GM19025 (cell line): ENCODE data around the gene MISP3.

Source experiments
- ATAC-seq: cut with Tn5 transposase; IDR thresholded peaks from one replicate; pipeline ENCODE4 v1.9.1; 2021; ENCODE audit warnings: mild to moderate bottlenecking, low read depth, moderate library complexity; ENCODE audit not compliant: unreplicated experiment

The MISP3 gene

DNA sequence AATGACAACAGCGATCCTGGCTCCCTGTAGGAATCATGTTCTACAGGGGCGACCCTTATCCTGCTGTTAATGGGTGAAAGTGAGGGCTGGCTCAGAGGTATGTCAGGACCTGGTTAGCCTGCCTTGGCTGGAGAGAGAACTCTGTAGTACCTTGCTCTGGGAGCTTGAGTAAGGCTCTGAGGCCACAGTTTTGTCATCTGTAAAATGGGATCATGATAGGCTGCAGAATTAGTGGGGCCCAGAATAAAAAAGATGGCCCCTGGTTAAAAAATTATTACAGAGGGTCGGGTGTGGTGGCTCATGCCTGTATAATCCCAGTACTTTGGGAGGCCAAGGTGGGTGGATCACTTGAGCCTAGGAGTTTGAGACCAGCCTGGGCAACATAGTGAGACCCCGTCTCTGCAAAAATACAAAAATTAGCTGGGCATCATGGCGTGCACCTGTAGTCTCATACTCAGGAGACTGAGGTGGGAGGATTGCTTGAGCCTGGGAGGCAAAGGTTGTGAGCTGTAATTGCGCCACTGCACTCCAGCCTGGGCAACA, 28.5 kb downstream of the MISP3 start:
- no peak for ATAC-seq

GRCh38 chr19:14102102-14102696, 29.6 kb downstream of the MISP3 start:
- no peak for ATAC-seq

GRCh38 chr19:14102756-14103155, 30.2 kb downstream of the MISP3 start:
- no peak for ATAC-seq

DNA sequence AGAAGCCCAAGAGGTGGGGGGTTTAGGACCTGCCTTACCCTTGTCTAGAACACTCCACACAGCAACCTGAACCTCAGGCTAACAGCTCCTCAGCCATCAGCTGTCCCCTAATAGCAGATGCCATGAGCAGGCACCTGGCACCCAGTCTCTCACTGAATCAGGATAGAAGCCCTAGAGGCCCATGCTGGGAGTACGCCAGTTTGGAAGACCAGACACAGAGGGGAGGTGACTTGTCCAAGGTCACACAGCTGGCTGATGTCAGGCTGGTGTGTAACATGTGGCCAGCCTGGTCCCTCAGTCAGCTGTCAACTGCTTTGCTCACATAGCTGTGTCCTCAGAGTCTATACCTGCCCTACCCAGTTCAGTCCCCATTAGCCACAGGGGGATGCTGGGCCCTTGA, 30.7 kb downstream of the MISP3 start:
- no peak for ATAC-seq

GRCh38 chr19:14105680-14106079, 33.1 kb downstream of the MISP3 start:
- no peak for ATAC-seq

- no peak for ATAC-seq
These were observed 34.3 kb downstream of the MISP3 start for GRCh38 chr19:14106840-14107239.

DNA sequence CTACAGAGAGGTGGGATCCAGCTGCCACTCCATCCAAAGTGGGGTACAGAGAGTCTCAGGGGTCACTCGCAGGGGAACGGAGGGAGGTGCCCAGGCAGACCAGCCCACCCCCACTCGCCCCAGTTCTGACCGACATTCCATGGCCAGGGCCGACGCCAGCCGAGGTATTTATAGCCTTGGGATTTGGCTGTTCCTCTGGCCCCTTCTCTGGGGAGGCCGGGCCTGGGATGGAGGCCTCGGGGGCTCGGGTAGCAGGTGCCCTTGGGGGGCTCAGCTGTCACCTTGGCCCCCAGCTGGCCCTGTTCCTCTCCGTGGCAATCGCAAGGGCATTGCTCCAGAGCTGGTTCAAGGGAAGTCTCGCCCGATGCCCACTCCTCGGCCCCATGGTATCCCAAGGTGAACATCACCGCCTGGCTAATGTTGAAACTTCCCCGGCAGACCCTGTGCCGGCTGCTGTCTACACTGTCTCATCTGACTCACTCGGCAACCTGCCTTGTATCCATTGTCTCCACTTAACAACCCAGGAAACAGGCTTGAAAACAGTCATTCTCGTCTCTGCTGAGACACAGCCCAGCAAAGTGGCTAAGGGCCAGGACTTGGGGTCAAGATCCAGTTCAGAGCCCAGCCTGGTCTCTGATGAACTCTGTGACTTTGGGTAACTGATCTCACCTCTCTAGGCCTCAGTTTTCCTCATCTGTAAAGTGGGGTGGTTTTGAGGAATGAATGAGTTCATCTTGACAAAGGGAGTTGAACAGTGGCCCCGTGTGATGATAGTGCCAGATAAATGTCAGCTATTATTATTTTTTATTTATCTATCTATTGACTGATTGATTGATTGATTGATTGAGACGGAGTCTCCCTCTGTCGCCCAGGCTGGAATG, 35.2 kb downstream of the MISP3 start:
- ATAC-seq: no peak

- ATAC-seq: no peak
These were observed 38.1 kb downstream of the MISP3 start for GRCh38 chr19:14110650-14111049.

DNA sequence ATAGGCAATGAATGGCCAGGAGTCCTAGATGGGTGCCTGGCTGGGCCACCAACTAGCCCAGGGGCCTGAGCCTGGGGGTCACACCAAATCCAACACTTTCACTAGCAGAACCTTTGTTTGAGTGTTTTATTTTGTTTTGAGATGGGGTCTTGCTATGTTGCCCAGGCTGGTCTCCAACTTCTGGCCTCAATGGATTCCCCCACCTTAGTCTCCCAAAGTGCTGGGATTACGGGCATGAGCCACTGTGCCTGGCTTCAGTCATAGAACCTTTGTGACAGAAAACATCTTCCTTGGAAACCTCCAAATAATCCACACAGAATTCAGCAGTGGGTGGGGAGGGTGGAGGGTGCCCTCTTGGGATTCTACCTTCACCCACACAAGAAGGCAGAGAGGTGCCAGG, 38.9 kb downstream of the MISP3 start:
- ATAC-seq: no peak

DNA sequence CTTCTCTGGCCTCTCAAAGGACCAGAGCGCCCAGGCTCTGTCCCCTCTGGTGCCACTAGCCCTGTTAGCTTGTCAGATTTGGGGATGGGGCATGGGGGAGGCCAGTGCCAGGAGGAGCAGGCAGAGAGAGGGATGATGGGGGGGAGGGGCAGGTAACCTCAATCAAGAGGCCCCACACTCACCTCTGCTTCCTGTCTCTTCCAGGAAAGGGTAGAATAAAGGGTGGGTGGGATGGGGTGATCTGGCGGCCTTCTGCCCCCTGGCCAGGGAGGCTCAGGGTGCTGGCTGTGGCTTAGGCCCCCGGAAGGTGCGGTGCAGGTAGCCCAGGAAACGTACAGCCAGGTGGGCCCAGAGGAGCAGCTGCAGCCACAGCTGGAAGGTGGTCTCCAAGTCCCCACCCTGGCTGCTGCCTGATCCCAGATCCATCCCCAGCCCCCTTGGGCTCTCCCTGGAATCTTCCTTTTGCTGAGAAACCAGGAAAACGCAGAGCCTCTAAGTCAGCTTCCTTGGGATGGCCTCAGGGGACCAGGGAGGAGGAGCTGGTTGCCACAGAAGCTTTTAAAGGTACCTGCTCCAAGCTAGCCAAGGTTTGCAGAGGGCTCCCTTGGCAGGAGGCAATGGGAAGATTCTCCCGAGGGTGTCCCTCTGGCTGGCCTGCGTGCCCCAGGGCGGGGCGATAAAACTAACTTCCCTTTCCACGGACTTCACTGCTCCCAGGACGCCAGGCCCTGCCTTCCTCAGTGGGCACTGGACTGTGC, 39.6 kb downstream of the MISP3 start:
- ATAC-seq: no peak

DNA sequence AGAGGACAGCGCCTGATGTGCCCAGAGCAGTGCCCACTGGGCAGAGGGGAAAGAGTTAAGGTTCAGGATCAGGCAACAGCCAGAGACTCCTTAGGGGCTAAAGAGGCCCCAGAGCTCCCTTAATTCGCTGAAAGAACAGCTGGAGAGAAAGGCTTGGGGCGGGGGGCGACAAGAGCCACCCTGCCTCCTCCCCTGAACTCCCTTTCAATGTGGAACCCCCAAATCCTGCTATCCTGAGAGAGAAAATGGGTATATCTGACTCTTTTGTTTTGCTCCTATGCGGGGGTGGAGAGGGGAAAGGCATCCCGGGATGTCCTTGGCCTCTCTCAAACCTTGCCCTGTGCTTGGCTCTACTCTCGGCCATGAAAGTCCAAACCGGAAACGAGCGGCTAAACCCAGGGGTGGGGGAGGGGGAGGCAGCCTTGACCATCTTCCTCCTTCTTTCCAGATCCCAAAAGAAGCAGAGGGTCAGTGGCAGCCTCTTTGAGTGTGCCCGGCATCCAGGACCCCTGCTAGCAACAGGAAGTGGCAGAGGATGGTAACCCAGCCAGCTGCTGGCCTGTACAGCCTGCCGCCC, 40.3 kb downstream of the MISP3 start:
- ATAC-seq: no peak

DNA sequence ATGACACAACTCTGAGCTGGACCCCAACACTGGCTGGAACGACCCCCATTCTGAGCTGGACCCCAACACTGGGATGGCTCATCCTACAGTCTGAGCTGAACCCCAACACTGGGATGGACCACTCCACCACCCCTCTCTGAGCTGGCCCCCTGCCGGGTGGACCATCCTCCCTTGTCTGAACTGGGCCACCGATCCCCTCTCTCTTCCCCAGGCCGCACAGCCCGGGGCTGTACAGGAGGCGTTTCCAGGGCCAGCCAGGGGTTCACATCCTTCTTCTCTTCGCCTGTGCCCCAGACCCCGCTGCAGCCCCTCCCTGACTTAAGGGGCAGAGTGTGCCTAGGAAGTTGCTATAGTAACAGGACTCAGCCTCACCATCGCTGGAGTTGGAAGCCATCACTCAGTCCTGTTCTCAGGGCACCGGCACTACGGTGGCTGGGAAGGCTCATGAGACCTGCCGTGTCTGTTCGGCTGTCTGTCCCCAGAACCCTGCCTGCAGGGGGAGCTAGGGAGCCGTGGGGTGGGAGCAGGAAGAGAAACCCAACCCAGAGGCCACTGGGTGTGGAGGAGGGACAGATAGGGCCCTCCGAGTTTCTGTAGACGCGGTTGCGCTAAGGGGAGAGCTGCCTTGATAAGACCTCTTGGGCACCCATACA, 41.3 kb downstream of the MISP3 start:
- ATAC-seq: no peak

- ATAC-seq: no peak
These were observed 41.9 kb downstream of the MISP3 start for GRCh38 chr19:14114439-14114838.

DNA sequence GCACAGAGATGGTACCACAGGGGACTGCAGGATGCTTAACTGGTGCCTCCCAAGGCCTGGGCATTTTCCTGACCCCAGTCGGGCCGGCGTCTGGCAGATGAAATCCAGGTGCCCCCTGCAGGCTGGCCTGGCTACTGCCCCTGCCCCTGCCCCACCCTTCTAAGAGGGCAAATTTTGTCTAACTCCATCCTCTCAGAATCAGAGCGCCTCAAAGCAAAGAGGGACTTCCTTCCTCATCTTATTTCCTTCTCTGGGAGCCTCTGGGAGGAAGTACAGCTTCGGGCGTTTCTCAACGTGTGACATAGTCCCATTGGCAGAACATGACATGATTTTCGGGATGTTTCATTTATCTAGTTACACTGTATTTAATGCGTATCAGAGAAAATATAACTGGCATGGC, 42.3 kb downstream of the MISP3 start:
- ATAC-seq: no peak

GRCh38 chr19:14115756-14116155, 43.2 kb downstream of the MISP3 start:
- ATAC-seq: no peak

- no peak for ATAC-seq
These were observed 43.9 kb downstream of the MISP3 start for GRCh38 chr19:14116525-14116917.

- ATAC-seq: peak; percentile 5
These were observed 44.5 kb downstream of the MISP3 start for GRCh38 chr19:14116918-14117578.

DNA sequence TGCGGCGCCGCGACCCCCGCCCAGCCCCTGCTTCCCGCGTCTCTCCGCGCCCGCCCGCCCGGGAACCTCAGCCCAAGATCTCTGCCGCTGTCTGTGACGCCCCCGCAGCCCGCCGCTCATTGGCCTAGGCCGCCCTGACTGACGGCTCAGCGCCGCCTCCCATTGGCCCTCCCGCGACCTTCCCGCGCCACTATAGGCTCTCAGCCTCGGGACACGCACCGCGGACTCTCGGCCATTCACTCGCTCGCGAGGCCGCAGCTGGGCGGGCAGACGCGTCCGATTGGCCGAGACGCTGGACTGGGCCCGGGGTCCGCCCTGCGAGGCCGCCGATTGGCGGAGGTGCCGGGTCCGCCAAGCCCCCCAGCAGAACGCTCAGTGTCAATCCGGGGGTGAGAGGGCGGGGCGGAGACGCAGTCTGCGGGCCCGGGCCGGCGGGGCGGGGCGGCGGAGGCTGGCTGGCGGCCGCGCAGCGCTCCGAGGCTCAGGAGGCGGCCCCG, 45.1 kb downstream of the MISP3 start, which contains the start of gene PRKACA:
PRKACA (minus strand) TSS at position 95 of the 497 bp plus-strand sequence. CDS start 215 bp downstream, outside the sequence.
- ATAC-seq: peak; percentile 91
